ENCODE results near the gene MARCHF3.
"Not testable (repeated sequence)": the region's sequence is repeated elsewhere in the genome, so short reads cannot be mapped to it uniquely, and the experiment has no call there.

Gene MARCHF3

GRCh38 chr5:126853541-126854307 is 176.6 kb downstream of the MARCHF3 start:
- in situ Hi-C loops (cut with MboI; ENCODE audit: low sequenced_read_pairs): not testable (repeated sequence)

GRCh38 chr5:126852841-126853271 is 177.5 kb downstream of the MARCHF3 start:
- in situ Hi-C loops (cut with MboI; ENCODE audit: low sequenced_read_pairs): no loop called here

- in situ Hi-C loops (cut with MboI; ENCODE audit: low sequenced_read_pairs): no loop called here
Observed at GRCh38 chr5:126852091-126852571, 178.2 kb downstream of the MARCHF3 start.

- in situ Hi-C loops (cut with MboI; ENCODE audit: low sequenced_read_pairs): no loop called here
Observed at GRCh38 chr5:126851501-126852011, 178.8 kb downstream of the MARCHF3 start.

- in situ Hi-C loops (cut with MboI; ENCODE audit: low sequenced_read_pairs): no loop called here
Observed at GRCh38 chr5:126849101-126849678, 181.2 kb downstream of the MARCHF3 start.

GRCh38 chr5:126848253-126848652 is 182.1 kb downstream of the MARCHF3 start:
- in situ Hi-C loops (cut with MboI; ENCODE audit: low sequenced_read_pairs): no loop called here

- in situ Hi-C loops (cut with MboI; ENCODE audit: low sequenced_read_pairs): no loop called here
Observed at GRCh38 chr5:126847826-126848251, 182.5 kb downstream of the MARCHF3 start.

- in situ Hi-C loops (cut with MboI; ENCODE audit: low sequenced_read_pairs): no loop called here
Observed at GRCh38 chr5:126847456-126847820, 182.9 kb downstream of the MARCHF3 start.

GRCh38 chr5:126846744-126847455 is 183.5 kb downstream of the MARCHF3 start:
- in situ Hi-C loops (cut with MboI; ENCODE audit: low sequenced_read_pairs): no loop called here

GRCh38 chr5:126846344-126846743 is 184.0 kb downstream of the MARCHF3 start:
- in situ Hi-C loops (cut with MboI; ENCODE audit: low sequenced_read_pairs): no loop called here

GRCh38 chr5:126845470-126846070 is 184.8 kb downstream of the MARCHF3 start:
- in situ Hi-C loops (cut with MboI; ENCODE audit: low sequenced_read_pairs): not testable (repeated sequence)

- in situ Hi-C loops (cut with MboI; ENCODE audit: low sequenced_read_pairs): not testable (repeated sequence)
Observed at GRCh38 chr5:126843375-126843774, 187.0 kb downstream of the MARCHF3 start.

GRCh38 chr5:126839407-126839806 is 191.0 kb downstream of the MARCHF3 start:
- in situ Hi-C loops (cut with MboI; ENCODE audit: low sequenced_read_pairs): not testable (repeated sequence)

GRCh38 chr5:126837906-126838539 is 192.3 kb downstream of the MARCHF3 start:
- in situ Hi-C loops (cut with MboI; ENCODE audit: low sequenced_read_pairs): no loop called here

- in situ Hi-C loops (cut with MboI; ENCODE audit: low sequenced_read_pairs): no loop called here
Observed at GRCh38 chr5:126837242-126837641, 193.1 kb downstream of the MARCHF3 start.

- in situ Hi-C loops (cut with MboI; ENCODE audit: low sequenced_read_pairs): no loop called here
Observed at GRCh38 chr5:126836778-126837177, 193.6 kb downstream of the MARCHF3 start.

- in situ Hi-C loops (cut with MboI; ENCODE audit: low sequenced_read_pairs): no loop called here
Observed at GRCh38 chr5:126831156-126831555, 199.2 kb downstream of the MARCHF3 start.

- in situ Hi-C loops (cut with MboI; ENCODE audit: low sequenced_read_pairs): no loop called here
Observed at GRCh38 chr5:126830061-126830460, 200.3 kb downstream of the MARCHF3 start.

- in situ Hi-C loops (cut with MboI; ENCODE audit: low sequenced_read_pairs): no loop called here
Observed at GRCh38 chr5:126829098-126829497, 201.3 kb downstream of the MARCHF3 start.

- in situ Hi-C loops (cut with MboI; ENCODE audit: low sequenced_read_pairs): no loop called here
Observed at GRCh38 chr5:126826619-126827215, 203.6 kb downstream of the MARCHF3 start.

Measured in hTERT RPE-1 (cell line).